ENCODE measurements around the gene WDR91.

WDR91 gene

GRCh38 chr7:135200821-135201331, 10.4 kb downstream of the WDR91 start:
- DNase-seq (ENCODE audit: low read depth in 2 of 2): no peak

GRCh38 chr7:135199439-135199838, 11.9 kb downstream of the WDR91 start:
- no peak for DNase-seq (ENCODE audit: low read depth in 2 of 2)
- TF ChIP-seq, protein P1, sequence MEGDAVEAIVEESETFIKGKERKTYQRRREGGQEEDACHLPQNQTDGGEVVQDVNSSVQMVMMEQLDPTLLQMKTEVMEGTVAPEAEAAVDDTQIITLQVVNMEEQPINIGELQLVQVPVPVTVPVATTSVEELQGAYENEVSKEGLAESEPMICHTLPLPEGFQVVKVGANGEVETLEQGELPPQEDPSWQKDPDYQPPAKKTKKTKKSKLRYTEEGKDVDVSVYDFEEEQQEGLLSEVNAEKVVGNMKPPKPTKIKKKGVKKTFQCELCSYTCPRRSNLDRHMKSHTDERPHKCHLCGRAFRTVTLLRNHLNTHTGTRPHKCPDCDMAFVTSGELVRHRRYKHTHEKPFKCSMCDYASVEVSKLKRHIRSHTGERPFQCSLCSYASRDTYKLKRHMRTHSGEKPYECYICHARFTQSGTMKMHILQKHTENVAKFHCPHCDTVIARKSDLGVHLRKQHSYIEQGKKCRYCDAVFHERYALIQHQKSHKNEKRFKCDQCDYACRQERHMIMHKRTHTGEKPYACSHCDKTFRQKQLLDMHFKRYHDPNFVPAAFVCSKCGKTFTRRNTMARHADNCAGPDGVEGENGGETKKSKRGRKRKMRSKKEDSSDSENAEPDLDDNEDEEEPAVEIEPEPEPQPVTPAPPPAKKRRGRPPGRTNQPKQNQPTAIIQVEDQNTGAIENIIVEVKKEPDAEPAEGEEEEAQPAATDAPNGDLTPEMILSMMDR (IDR thresholded peaks at IDR 0.05; ENCODE audit: low read depth, low read length): no peak
- no peak overlapping the region for H3K4me3 ChIP-seq (replicated peaks in 1 of 2; ENCODE audit: low read depth in 2 of 2, low read length in 2 of 2)

More at GRCh38 chr7:135200821-135201331, 10.4 kb downstream of the WDR91 start:
- TF ChIP-seq, protein P1 (IDR thresholded peaks at IDR 0.05; ENCODE audit: low read depth, low read length): no peak
- H3K4me3 ChIP-seq (replicated peaks in 1 of 2; ENCODE audit: low read depth in 2 of 2, low read length in 2 of 2): no peak overlapping the region

- peak in 1 of 2 donors; percentile 45 for DNase-seq (ENCODE audit: low read depth in 2 of 2)
- no peak overlapping the region for H3K4me3 ChIP-seq (replicated peaks in 1 of 2; ENCODE audit: low read depth in 2 of 2, low read length in 2 of 2)
- TF ChIP-seq, protein P1 (IDR thresholded peaks at IDR 0.05; ENCODE audit: low read depth, low read length): no peak
Observed at GRCh38 chr7:135197906-135198655, 13.2 kb downstream of the WDR91 start.

GRCh38 chr7:135197343-135197742, 14.0 kb downstream of the WDR91 start:
- no peak overlapping the region for H3K4me3 ChIP-seq (replicated peaks in 1 of 2; ENCODE audit: low read depth in 2 of 2, low read length in 2 of 2)
- no peak for DNase-seq (ENCODE audit: low read depth in 2 of 2)
- TF ChIP-seq, protein P1 (IDR thresholded peaks at IDR 0.05; ENCODE audit: low read depth, low read length): no peak

GRCh38 chr7:135195968-135196629, 15.2 kb downstream of the WDR91 start:
- DNase-seq (ENCODE audit: low read depth in 2 of 2): no peak
- H3K4me3 ChIP-seq (replicated peaks in 1 of 2; ENCODE audit: low read depth in 2 of 2, low read length in 2 of 2): no peak overlapping the region
- TF ChIP-seq, protein P1 (IDR thresholded peaks at IDR 0.05; ENCODE audit: low read depth, low read length): no peak

DNA sequence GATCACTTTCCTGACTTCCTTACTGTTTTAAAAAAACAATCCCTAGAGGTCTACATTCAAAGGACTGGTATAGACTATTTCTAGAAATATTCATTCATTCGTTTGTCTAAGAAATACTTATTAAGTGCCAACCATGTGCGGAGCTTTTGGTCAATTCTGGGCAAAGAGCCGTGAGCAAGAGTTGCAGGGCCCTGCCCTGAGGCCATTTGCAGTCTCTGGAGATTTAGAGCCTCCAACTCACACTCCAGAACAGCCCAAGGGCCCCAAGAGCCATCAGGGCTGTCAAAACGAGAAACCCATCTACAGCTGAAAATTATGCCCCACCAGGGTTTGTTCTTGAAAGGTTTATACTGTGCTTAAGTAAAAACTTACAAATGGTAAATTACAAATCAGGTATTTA, 16.2 kb downstream of the WDR91 start:
- no peak overlapping the region for H3K4me3 ChIP-seq (replicated peaks in 1 of 2; ENCODE audit: low read depth in 2 of 2, low read length in 2 of 2)
- DNase-seq (ENCODE audit: low read depth in 2 of 2): no peak
- TF ChIP-seq, protein P1 (IDR thresholded peaks at IDR 0.05; ENCODE audit: low read depth, low read length): no peak
